HG03196 (cell line): ENCODE data around the gene CASTOR2.
"Not testable (repeated sequence)": the region's sequence is repeated elsewhere in the genome, so short reads cannot be mapped to it uniquely, and the experiment has no call there.

Source experiments
- ATAC-seq: cut with Tn5 transposase; IDR thresholded peaks from one replicate; pipeline ENCODE4 v1.9.1; 2021; ENCODE audit not compliant: unreplicated experiment

Gene CASTOR2

GRCh38 chr7:74994869-74995543 is 30.5 kb downstream of the CASTOR2 start:
- not testable (repeated sequence) for ATAC-seq

GRCh38 chr7:74996361-74996760 is 31.9 kb downstream of the CASTOR2 start:
- ATAC-seq, result not testable (repeated sequence)

GRCh38 chr7:74997811-74998210 is 33.3 kb downstream of the CASTOR2 start:
- ATAC-seq, result not testable (repeated sequence)

GRCh38 chr7:75001356-75001755 is 36.9 kb downstream of the CASTOR2 start:
- ATAC-seq, result not testable (repeated sequence)

GRCh38 chr7:75010036-75010435 is 45.5 kb downstream of the CASTOR2 start:
- ATAC-seq, result no peak

- ATAC-seq, result no peak
These were observed 53.3 kb downstream of the CASTOR2 start for GRCh38 chr7:75017832-75018231.

GRCh38 chr7:75018570-75019364 is 54.3 kb downstream of the CASTOR2 start:
- ATAC-seq, result no peak

GRCh38 chr7:75019800-75020199 is 55.3 kb downstream of the CASTOR2 start:
- no peak for ATAC-seq

GRCh38 chr7:75024922-75025321 is 60.4 kb downstream of the CASTOR2 start:
- ATAC-seq, result no peak

- no peak for ATAC-seq
These were observed 63.8 kb downstream of the CASTOR2 start for GRCh38 chr7:75028299-75028698.

- no peak for ATAC-seq
These were observed 68.6 kb downstream of the CASTOR2 start for GRCh38 chr7:75033064-75033463.

- ATAC-seq, result no peak
These were observed 69.3 kb downstream of the CASTOR2 start for GRCh38 chr7:75033826-75034225.

- no peak for ATAC-seq
These were observed 74.0 kb downstream of the CASTOR2 start for GRCh38 chr7:75038508-75038907.

- no peak for ATAC-seq
These were observed 74.7 kb downstream of the CASTOR2 start for GRCh38 chr7:75039166-75039565.

GRCh38 chr7:75039709-75040108 is 75.2 kb downstream of the CASTOR2 start:
- ATAC-seq, result no peak

- ATAC-seq, result no peak
These were observed 76.0 kb downstream of the CASTOR2 start for GRCh38 chr7:75040512-75040911.

GRCh38 chr7:75042286-75042685 is 77.8 kb downstream of the CASTOR2 start:
- no peak for ATAC-seq

- ATAC-seq, result no peak
These were observed 78.6 kb downstream of the CASTOR2 start for GRCh38 chr7:75042831-75043703.

- no peak for ATAC-seq
These were observed 81.4 kb downstream of the CASTOR2 start for GRCh38 chr7:75045881-75046280.

- no peak for ATAC-seq
These were observed 84.2 kb downstream of the CASTOR2 start for GRCh38 chr7:75048435-75049379.
